Measurements from ENCODE around the gene CENPB. TPM values are rescaled to one million over a fixed set of nuclear protein-coding genes. Genes with fewer than 3 reads are reported as not detected.

CENPB gene
- total RNA-seq, 2 experiments from 2014 or later: 34.8 to 39.1 TPM

GRCh38 chr20:3765171-3765882 is 21.2 kb downstream of the CENPB start:
- H3K36me3 ChIP-seq (ENCODE audit: insufficient read depth, low read length): peaks cover 13% of the 10 kb centered on the region; the same call in 1 of the 2 replicates
- peak overlapping the region; percentile 97; the same call in 1 of the 2 replicates for H3K4me2 ChIP-seq (ENCODE audit: low read length)
- no TSS peak for BruUV-seq (replicated peaks)
- H3K9me3 ChIP-seq (ENCODE audit: low read length): no peaks in the 10 kb centered on the region
- intact Hi-C loops (cut with micrococcal nuclease; ENCODE audit: unreplicated experiment): loop anchor here (5.0 kb wide), 1 partner anchor 203 kb away; no protein-coding TSS in a partner anchor
- H3K27ac ChIP-seq (ENCODE audit: low read depth, low read length, poor library complexity, severe bottlenecking): no peak overlapping the region
- H3K9me2 ChIP-seq (ENCODE audit: insufficient read depth, low read length): no peaks in the 10 kb centered on the region
- H3K4me1 ChIP-seq (ENCODE audit: insufficient read depth, low read length, poor library complexity, severe bottlenecking): peaks cover 38% of the 10 kb centered on the region
- DNase-seq (ENCODE audit: low spot score): no peak
- peak overlapping the region; percentile 12 for H3K4me3 ChIP-seq (ENCODE audit: low read depth, low read length, poor library complexity, severe bottlenecking)
- no peak overlapping the region for H2AFZ ChIP-seq (ENCODE audit: low read length)
- H4K20me1 ChIP-seq (ENCODE audit: insufficient read depth, low read length): no peaks in the 10 kb centered on the region
- ChIA-PET CTCF (ENCODE audit: unreplicated experiment) (interaction anchor here (1.0 kb wide), 1 partner anchor 20 kb away, joined by 3 read pairs; no protein-coding TSS in a partner anchor), POLR2A (interaction anchor here (0.6 to 1.0 kb wide), 3 partner anchors 17 to 47 kb away, joined by 3 to 4 read pairs (median 4); no protein-coding TSS in a partner anchor)
- TF ChIP-seq EZH2phosphoT487 (IDR thresholded peaks at IDR 0.05; ENCODE audit: borderline replicate concordance, low read depth, low read length): no peak
- TF ChIP-seq CTCF (conservative IDR thresholded peaks at IDR 0.05; ENCODE audit: low read length): no peak
- H3K79me2 ChIP-seq (ENCODE audit: insufficient read depth, low read depth, low read length): peaks cover 9% of the 10 kb centered on the region; the same call in 1 of the 2 replicates

- H2AFZ ChIP-seq (ENCODE audit: low read length): no peak overlapping the region
- no peaks in the 10 kb centered on the region for H3K9me3 ChIP-seq (ENCODE audit: low read length)
- H3K4me1 ChIP-seq (ENCODE audit: insufficient read depth, low read length, poor library complexity, severe bottlenecking): peaks cover 38% of the 10 kb centered on the region
- peaks cover 9% of the 10 kb centered on the region; the same call in 1 of the 2 replicates for H3K79me2 ChIP-seq (ENCODE audit: insufficient read depth, low read depth, low read length)
- DNase-seq (ENCODE audit: low spot score): no peak
- no peaks in the 10 kb centered on the region for H3K9me2 ChIP-seq (ENCODE audit: insufficient read depth, low read length)
- no peak overlapping the region for H3K27ac ChIP-seq (ENCODE audit: low read depth, low read length, poor library complexity, severe bottlenecking)
- H4K20me1 ChIP-seq (ENCODE audit: insufficient read depth, low read length): no peaks in the 10 kb centered on the region
- H3K36me3 ChIP-seq (ENCODE audit: insufficient read depth, low read length): peaks cover 13% of the 10 kb centered on the region; the same call in 1 of the 2 replicates
- no peak for TF ChIP-seq EZH2phosphoT487 (IDR thresholded peaks at IDR 0.05; ENCODE audit: borderline replicate concordance, low read depth, low read length)
- TF ChIP-seq CTCF (conservative IDR thresholded peaks at IDR 0.05; ENCODE audit: low read length): no peak
- intact Hi-C loops (cut with micrococcal nuclease; ENCODE audit: unreplicated experiment): loop anchor here (5.0 kb wide), 1 partner anchor 202 kb away; no protein-coding TSS in a partner anchor
- POLR2A ChIA-PET: interaction anchor here (0.5 kb wide), 1 partner anchor 217 kb away, joined by 3 read pairs; no protein-coding TSS in a partner anchor
- peak overlapping the region; percentile 97; the same call in 1 of the 2 replicates for H3K4me2 ChIP-seq (ENCODE audit: low read length)
- no peak overlapping the region for H3K4me3 ChIP-seq (ENCODE audit: low read depth, low read length, poor library complexity, severe bottlenecking)
- BruUV-seq (replicated peaks): no TSS peak
- CTCF ChIA-PET (ENCODE audit: unreplicated experiment): interaction anchor here (1.0 kb wide), 1 partner anchor 20 kb away, joined by 3 read pairs; no protein-coding TSS in a partner anchor
Observed at GRCh38 chr20:3764659-3765058, 21.9 kb downstream of the CENPB start.
